Right lobe of liver (tissue), 6 donors: ENCODE results near the gene CEMIP2. TPM values are rescaled to one million over a fixed set of nuclear protein-coding genes. Genes with fewer than 3 reads are reported as not detected.
"Not testable (repeated sequence)": the region's sequence is repeated elsewhere in the genome, so short reads cannot be mapped to it uniquely, and the experiment has no call there.

Source experiments
- ATAC-seq, 4 donors: fragments of 200-7000 bp; cut with Tn5 transposase; one replicate each; pipeline ENCODE4 v1.9.1; 2020; ENCODE audit warnings: mild to moderate bottlenecking in 4 of 4, moderate library complexity in 4 of 4
- DNase-seq, 3 donors: peaks; one replicate each; pipeline ENCODE4 v3.0.0-alpha.2; 2020
- H3K27ac ChIP-seq, 3 donors: fragments of 200-600 bp; one replicate each; pipeline ENCODE4 v1.8.0; 2022
- H3K27me3 ChIP-seq, 2 donors: fragments of 200-600 bp; one replicate each; pipeline ENCODE4 v1.8.0; 2022
- H3K36me3 ChIP-seq, 4 donors: fragments of 200-600 bp; sonication (generic) in 1 of 4; one replicate each; pipeline versions ENCODE4 v1.5.1 to v1.8.0; 2017 to 2022; ENCODE audit warnings: control low read depth in 1 of 4
- H3K4me1 ChIP-seq, 4 donors: fragments of 200-600 bp; sonication (generic) in 1 of 4; one replicate each; pipeline versions ENCODE4 v1.5.1 to v1.8.0; 2017 to 2022; ENCODE audit warnings: control low read depth in 1 of 4
- H3K4me3 ChIP-seq, 3 donors: fragments of 200-600 bp; one replicate each; pipeline ENCODE4 v1.8.0; 2022
- H3K9me3 ChIP-seq, 4 donors: fragments of 200-600 bp; sonication (generic) in 1 of 4; one replicate each; pipeline versions ENCODE4 v1.5.1 to v1.8.0; 2017 to 2022; ENCODE audit warnings: control low read depth in 1 of 4
- POLR2A ChIP-seq: fragments of 450-650 bp; IDR thresholded peaks from one replicate; pipeline ENCODE4 v1.6.1; 2017; ENCODE audit warnings: antibody characterized with exemption, mild to moderate bottlenecking
- WGBS: methylation state at CpG from one replicate; pipeline ENCODE4 v1.1.6; 2018; ENCODE audit warnings: low coverage, low lambda C conversion rate; ENCODE audit not compliant: insufficient coverage; ENCODE audit errors: missing lambda C conversion rate; 5-methylcytosine and 5-hydroxymethylcytosine counted together
- intact Hi-C, 2 donors: fragments of 100-400 bp; cut with DNase I; formaldehyde crosslinking; loops; one replicate each; pipeline versions ENCODE4 v1.11.2 to v1.14.1; 2022
- total RNA-seq, 6 experiments: library from RNA; depleted of rRNA in 2 of 6; stranded (reverse); fragments of >200 nt in 2 of 6; fragmentation: NEBNext Ultra II Directional in 3 of 6; extraction: Animal tissue kit (Norgen Biotek cat#: 25700) in 3 of 6; gene quantifications; one replicate each; pipeline versions ENCODE4 v1.1.0 to v1.2.4, GENCODE V29; 2016 to 2023
- TF ChIP-seq, protein P1 (sequence below), 4 donors: fragments of 200-600 bp in 3 of 4; fragments of 450-650 bp in 1 of 4; IDR thresholded peaks; one replicate each; pipeline versions ENCODE4 v1.5.1 to v1.8.0; 2016 to 2022; ENCODE audit warnings: antibody characterized with exemption in 4 of 4, mild to moderate bottlenecking in 2 of 4
- donor health status: DM: no; HTN: yes; CAD: no.
- donor health status: DM: no; HTN: no; CAD: no.
- donor health status: DM: no; HTN: no; CAD: no.
- donor health status: DM: no; HTN: yes; CAD: no.
- donor health status: DM: no; HTN: yes; CAD: no.

CEMIP2 gene
- total RNA-seq, 6 experiments from 2014 or later, result 40.9 to 92.8 (median 56.5) TPM

DNA sequence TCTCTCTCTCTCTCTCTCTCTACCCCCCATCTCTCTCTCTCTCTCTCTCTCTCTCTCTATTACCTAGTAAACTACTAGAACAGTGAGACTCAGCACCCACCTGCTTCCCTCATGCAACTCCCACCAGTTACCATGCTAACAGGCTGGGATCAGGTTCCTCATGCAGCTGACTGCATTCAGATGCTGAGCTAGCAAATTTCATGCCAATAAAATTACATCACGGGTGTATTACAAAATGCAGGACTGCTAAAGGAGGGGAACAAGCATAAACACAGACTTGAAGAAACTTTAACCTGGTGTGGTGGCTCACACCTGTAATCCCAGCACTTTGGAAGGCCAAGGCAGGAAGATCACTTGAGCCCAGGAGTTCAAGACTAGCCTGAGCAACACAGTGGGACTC, 76.0 kb downstream of the CEMIP2 start:
- intact Hi-C loops, result no loop called here
- Histone ChIP-seq H3K36me3 (peaks cover 0 to 44% (median 6%) of the 10 kb centered on the region in 4 donors), H3K27me3 (no peaks in the 10 kb centered on the region), H3K4me1 (peaks cover 0 to 20% (median 5%) of the 10 kb centered on the region in 4 donors), H3K9me3 (no peaks in the 10 kb centered on the region), H3K27ac (peak overlapping the region; percentile 5 to 70 (median 41)), H3K4me3 (no peak overlapping the region)
- TF ChIP-seq POLR2A, result no peak
- TF ChIP-seq, protein P1, sequence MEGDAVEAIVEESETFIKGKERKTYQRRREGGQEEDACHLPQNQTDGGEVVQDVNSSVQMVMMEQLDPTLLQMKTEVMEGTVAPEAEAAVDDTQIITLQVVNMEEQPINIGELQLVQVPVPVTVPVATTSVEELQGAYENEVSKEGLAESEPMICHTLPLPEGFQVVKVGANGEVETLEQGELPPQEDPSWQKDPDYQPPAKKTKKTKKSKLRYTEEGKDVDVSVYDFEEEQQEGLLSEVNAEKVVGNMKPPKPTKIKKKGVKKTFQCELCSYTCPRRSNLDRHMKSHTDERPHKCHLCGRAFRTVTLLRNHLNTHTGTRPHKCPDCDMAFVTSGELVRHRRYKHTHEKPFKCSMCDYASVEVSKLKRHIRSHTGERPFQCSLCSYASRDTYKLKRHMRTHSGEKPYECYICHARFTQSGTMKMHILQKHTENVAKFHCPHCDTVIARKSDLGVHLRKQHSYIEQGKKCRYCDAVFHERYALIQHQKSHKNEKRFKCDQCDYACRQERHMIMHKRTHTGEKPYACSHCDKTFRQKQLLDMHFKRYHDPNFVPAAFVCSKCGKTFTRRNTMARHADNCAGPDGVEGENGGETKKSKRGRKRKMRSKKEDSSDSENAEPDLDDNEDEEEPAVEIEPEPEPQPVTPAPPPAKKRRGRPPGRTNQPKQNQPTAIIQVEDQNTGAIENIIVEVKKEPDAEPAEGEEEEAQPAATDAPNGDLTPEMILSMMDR (IDR thresholded peaks at IDR 0.05), result no peak
- ATAC-seq (peak; percentile 65 to 86 (median 83)), DNase-seq (peak in 1 of 3 donors; percentile 68)
- WGBS, result 0% methylated on average over 1 of the region's 1 CpG

DNA sequence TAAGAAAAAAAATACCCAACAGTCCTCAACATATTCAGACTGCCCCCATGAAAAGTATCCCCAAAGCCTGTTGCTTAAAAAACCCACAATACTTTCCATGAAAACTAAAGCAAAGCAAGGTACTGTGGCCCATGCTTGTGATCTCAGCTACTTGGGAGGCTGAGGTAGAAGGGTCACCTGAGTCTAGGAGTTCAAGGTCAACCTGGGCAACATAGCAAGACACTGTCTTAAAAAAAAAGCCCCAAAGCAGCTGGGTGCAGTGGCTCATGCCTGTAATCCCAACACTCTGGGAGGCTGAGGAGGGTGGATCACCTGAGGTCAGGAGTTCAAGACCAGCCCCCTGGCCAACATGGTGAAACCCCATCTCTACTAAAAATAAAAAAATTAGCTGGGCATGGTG, 76.7 kb downstream of the CEMIP2 start:
- H3K36me3 ChIP-seq, result peaks cover 0 to 36% (median 4%) of the 10 kb centered on the region in 4 donors
- intact Hi-C loops, DNase-seq, H3K9me3 ChIP-seq, H3K4me3 ChIP-seq, ATAC-seq, H3K27me3 ChIP-seq: not testable (repeated sequence)
- H3K27ac ChIP-seq, result peak overlapping the region in 2 of 3 donors; percentile 11 to 70
- peaks cover 0 to 20% (median 5%) of the 10 kb centered on the region in 4 donors for H3K4me1 ChIP-seq

DNA sequence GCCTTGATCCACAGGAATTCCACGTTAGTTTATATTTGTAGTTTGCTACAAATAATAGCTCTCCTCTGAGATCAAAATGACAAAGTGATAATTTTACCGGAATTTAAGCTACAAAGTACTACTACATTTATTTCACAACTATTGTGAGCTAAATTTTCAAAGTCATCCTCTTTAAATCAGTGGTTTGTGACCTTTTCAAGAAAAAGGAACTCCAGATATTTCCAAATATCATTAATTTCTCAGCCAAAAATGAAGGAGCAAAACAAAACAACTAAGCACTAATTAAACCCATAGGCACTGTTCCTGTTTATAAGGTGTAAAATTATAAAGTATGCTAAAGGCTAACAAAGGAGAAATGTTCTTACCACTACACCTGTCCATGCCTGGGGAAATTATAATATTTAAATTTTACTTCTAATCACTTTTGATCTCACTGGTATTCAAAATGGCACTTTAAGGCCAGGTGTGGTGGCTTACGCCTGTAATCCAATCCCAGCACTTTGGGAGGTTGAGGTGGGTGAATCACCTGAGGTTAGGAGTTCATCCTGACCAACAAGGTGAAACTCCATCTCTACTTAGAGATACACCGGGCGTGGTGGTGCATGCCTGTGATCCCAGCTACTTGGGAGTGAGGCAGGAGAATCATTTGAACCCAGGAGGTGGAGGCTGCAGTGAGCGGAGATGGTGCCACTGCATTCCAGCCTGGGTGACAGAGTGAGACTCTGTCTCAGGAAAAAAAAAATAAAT, 77.5 kb downstream of the CEMIP2 start:
- Histone ChIP-seq H3K9me3 (no peaks in the 10 kb centered on the region), H3K27me3 (no peaks in the 10 kb centered on the region), H3K36me3 (peaks cover 0 to 32% (median 4%) of the 10 kb centered on the region in 4 donors), H3K27ac (peak overlapping the region in 2 of 3 donors; percentile 11 to 70), H3K4me3 (no peak overlapping the region), H3K4me1 (peaks cover 0 to 20% (median 5%) of the 10 kb centered on the region in 4 donors)
- intact Hi-C loops, result no loop called here
- no peak for ATAC-seq
- TF ChIP-seq POLR2A, result no peak
- TF ChIP-seq, protein P1 (IDR thresholded peaks at IDR 0.05), result no peak
- WGBS, result 81% methylated on average over 6 of the region's 6 CpGs
- no peak for DNase-seq

DNA sequence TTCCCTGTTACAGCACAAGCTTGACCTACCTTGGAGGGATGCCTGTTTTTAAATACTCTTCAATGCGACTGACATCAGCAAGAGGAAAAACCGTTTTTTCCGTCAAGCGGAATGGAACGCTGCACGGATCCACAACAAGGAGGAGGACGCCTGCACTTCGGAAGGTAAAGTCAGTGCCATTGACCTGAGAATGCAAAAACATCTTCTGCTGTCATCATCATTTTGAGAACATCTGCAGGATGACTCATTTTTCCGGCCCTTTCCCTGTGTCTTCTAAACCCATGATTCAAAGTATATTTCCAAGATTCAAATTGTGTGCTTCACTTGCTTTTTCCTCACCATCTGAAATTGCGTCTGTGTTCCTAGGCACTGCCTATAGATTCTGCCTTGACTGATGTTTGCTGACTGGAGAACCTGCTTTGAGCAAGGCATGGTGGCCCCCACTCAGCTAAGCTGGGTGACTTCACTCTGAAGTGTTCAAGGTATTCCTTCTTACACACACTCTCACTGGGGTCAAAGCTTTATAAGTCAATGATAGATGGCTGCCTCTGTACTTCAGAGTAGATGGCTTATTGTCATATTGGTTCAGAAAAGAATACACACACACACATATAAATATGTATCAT, 78.1 kb downstream of the CEMIP2 start:
- Histone ChIP-seq H3K27me3 (no peaks in the 10 kb centered on the region), H3K27ac (peak overlapping the region in 2 of 3 donors; percentile 11 to 70), H3K4me3 (no peak overlapping the region), H3K9me3 (no peaks in the 10 kb centered on the region), H3K36me3 (peaks cover 0 to 31% (median 4%) of the 10 kb centered on the region in 4 donors), H3K4me1 (peaks cover 0 to 24% (median 5%) of the 10 kb centered on the region in 4 donors)
- peak; percentile 4 to 59 (median 16) for ATAC-seq
- no peak for DNase-seq
- 84% methylated on average over 3 of the region's 10 CpGs for WGBS
- TF ChIP-seq, protein P1 (IDR thresholded peaks at IDR 0.05), result no peak
- TF ChIP-seq POLR2A, result no peak
- intact Hi-C loops, result no loop called here

DNA sequence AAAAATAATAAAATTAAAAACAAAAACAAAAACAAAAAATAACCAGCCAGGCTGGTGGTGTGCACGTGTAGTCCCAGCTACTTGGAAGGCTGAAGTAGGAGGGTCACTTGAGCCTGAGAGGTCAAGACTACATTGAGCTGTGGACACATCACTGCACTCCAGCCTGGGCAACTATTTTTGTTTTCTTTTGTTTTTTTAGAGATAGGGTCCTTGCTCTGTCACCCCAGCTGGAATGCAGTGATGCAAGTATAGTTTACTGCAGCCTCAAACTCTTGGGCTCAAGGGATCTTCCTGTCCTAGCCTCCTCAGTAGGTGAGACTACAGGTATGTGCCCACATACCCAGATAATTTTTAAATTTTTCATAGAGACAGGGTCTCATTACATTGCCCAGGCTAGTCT, 80.6 kb downstream of the CEMIP2 start:
- peaks cover 0 to 33% (median 6%) of the 10 kb centered on the region in 4 donors for H3K4me1 ChIP-seq
- intact Hi-C loops, result no loop called here
- WGBS, result 87% methylated on average over 1 of the region's 1 CpG
- H3K27ac ChIP-seq, result no peak overlapping the region
- no peak for ATAC-seq
- no peaks in the 10 kb centered on the region for H3K27me3 ChIP-seq
- no peaks in the 10 kb centered on the region for H3K9me3 ChIP-seq
- peaks cover 0 to 21% (median 4%) of the 10 kb centered on the region in 4 donors for H3K36me3 ChIP-seq
- no peak for DNase-seq
- TF ChIP-seq, protein P1 (IDR thresholded peaks at IDR 0.05), result no peak
- TF ChIP-seq POLR2A, result no peak
- no peak overlapping the region for H3K4me3 ChIP-seq
